Measurements from ENCODE around the gene BEGAIN. TPM values are rescaled to one million over a fixed set of nuclear protein-coding genes. Genes with fewer than 3 reads are reported as not detected.
A peak's percentile ranks its signal among the peaks of the same experiment; 100 is the strongest.

BEGAIN gene
- total and polyA plus RNA-seq, 4 donors: 0.27 to 1.6 (median 1.3) TPM

GRCh38 chr14:100581228-100582145 is 5.7 kb downstream of the BEGAIN start:
- no peaks in the 10 kb centered on the region for H3K36me3 ChIP-seq (ENCODE audit: control insufficient read depth in 4 of 4, insufficient read depth in 4 of 4, low read length in 4 of 4)
- DNase-seq: peak in 1 of 3 donors; percentile 12
- no peak for TF ChIP-seq CTCF (IDR thresholded peaks at IDR 0.05; ENCODE audit: control extremely low read depth, extremely low read depth)
- no peak for ATAC-seq (ENCODE audit: insufficient read depth, low FRiP score)
- H3K4me3 ChIP-seq: no peak overlapping the region
- peaks cover 0 to 3% (median 0%) of the 10 kb centered on the region in 4 donors for H3K9me3 ChIP-seq (ENCODE audit: control insufficient read depth in 4 of 4, insufficient read depth in 3 of 4, low read length in 3 of 4)
- peaks cover 0 to 7% (median 0%) of the 10 kb centered on the region in 5 donors for H3K4me1 ChIP-seq (ENCODE audit: control insufficient read depth in 5 of 5, insufficient read depth in 5 of 5, low read length in 5 of 5)
- peaks cover 0 to 9% (median 0%) of the 10 kb centered on the region in 3 donors for H3K27me3 ChIP-seq (ENCODE audit: control insufficient read depth in 3 of 3, insufficient read depth in 3 of 3, low read length in 2 of 3)
- no peak overlapping the region for H3K27ac ChIP-seq (ENCODE audit: low read depth in 1 of 2, low read length in 1 of 2)
- 81 to 86% methylated on average over 28 of the region's 28 CpGs for WGBS, 2 donors
- no peak overlapping the region for H3K9ac ChIP-seq (ENCODE audit: insufficient read depth in 1 of 2, low read length in 2 of 2)

GRCh38 chr14:100580316-100581227 is 6.6 kb downstream of the BEGAIN start:
- Histone ChIP-seq H3K4me3 (no peak overlapping the region), H3K27me3 (ENCODE audit: control insufficient read depth in 3 of 3, insufficient read depth in 3 of 3, low read length in 2 of 3) (peaks cover 0 to 12% (median 0%) of the 10 kb centered on the region in 3 donors), H3K36me3 (ENCODE audit: control insufficient read depth in 4 of 4, insufficient read depth in 4 of 4, low read length in 4 of 4) (no peaks in the 10 kb centered on the region), H3K27ac (ENCODE audit: low read depth in 1 of 2, low read length in 1 of 2) (no peak overlapping the region), H3K9me3 (ENCODE audit: control insufficient read depth in 4 of 4, insufficient read depth in 3 of 4, low read length in 3 of 4) (peaks cover 0 to 3% (median 0%) of the 10 kb centered on the region in 4 donors), H3K9ac (ENCODE audit: insufficient read depth in 1 of 2, low read length in 2 of 2) (no peak overlapping the region), H3K4me1 (ENCODE audit: control insufficient read depth in 5 of 5, insufficient read depth in 5 of 5, low read length in 5 of 5) (no peaks in the 10 kb centered on the region)
- WGBS, 2 donors: 89 to 92% methylated on average over 14 of the region's 14 CpGs
- ATAC-seq (ENCODE audit: insufficient read depth, low FRiP score): no peak
- TF ChIP-seq CTCF (IDR thresholded peaks at IDR 0.05; ENCODE audit: control extremely low read depth, extremely low read depth): no peak
- peak in 1 of 3 donors; percentile 4 for DNase-seq

GRCh38 chr14:100578552-100578951 is 8.7 kb downstream of the BEGAIN start:
- Histone ChIP-seq H3K4me3 (no peak overlapping the region), H3K4me1 (ENCODE audit: control insufficient read depth in 5 of 5, insufficient read depth in 5 of 5, low read length in 5 of 5) (no peaks in the 10 kb centered on the region), H3K27ac (ENCODE audit: low read depth in 1 of 2, low read length in 1 of 2) (no peak overlapping the region), H3K9ac (ENCODE audit: insufficient read depth in 1 of 2, low read length in 2 of 2) (no peak overlapping the region), H3K27me3 (ENCODE audit: control insufficient read depth in 3 of 3, insufficient read depth in 3 of 3, low read length in 2 of 3) (peaks cover 3 to 11% (median 5%) of the 10 kb centered on the region in 3 donors), H3K9me3 (ENCODE audit: control insufficient read depth in 4 of 4, insufficient read depth in 3 of 4, low read length in 3 of 4) (peaks cover 0 to 3% (median 0%) of the 10 kb centered on the region in 4 donors), H3K36me3 (ENCODE audit: control insufficient read depth in 4 of 4, insufficient read depth in 4 of 4, low read length in 4 of 4) (no peaks in the 10 kb centered on the region)
- WGBS, 2 donors: 92 to 96% methylated on average over 4 of the region's 4 CpGs
- DNase-seq: no peak
- ATAC-seq (ENCODE audit: insufficient read depth, low FRiP score): no peak
- no peak for TF ChIP-seq CTCF (IDR thresholded peaks at IDR 0.05; ENCODE audit: control extremely low read depth, extremely low read depth)

Data from lung (tissue), 12 donors.